Neural cell (in vitro differentiated cells): ENCODE data around the gene GPX3.

Experiments
- EZH2 ChIP-seq: fragments of 200-600, 300-800 bp; shearing (Covaris generic), sonication (generic); IDR thresholded peaks from 2 replicates; pipeline ENCODE4 v1.6.1; 2014; ENCODE audit warnings: antibody characterized with exemption, low read length, borderline replicate concordance, mild to moderate bottlenecking; ENCODE audit not compliant: insufficient read depth, poor library complexity, severe bottlenecking
- POLR2AphosphoS5 ChIP-seq: IDR thresholded peaks from 2 replicates; pipeline ENCODE4 v1.6.1; 2012
- SMC3 ChIP-seq: fragments of 450-650 bp; conservative IDR thresholded peaks from 2 replicates; pipeline ENCODE4 v1.6.1; 2014; ENCODE audit warnings: antibody characterized with exemption, mild to moderate bottlenecking, moderate library complexity; ENCODE audit not compliant: poor library complexity

GRCh38 chr5:151002681-151003502 lies 17.5 kb upstream of the GPX3 start:
- TF ChIP-seq SMC3 (no peak), POLR2AphosphoS5 (no peak), EZH2 (no peak)
